SK-N-MC (cell line): ENCODE data around the gene GPATCH2.

Source experiments
- EZH2 ChIP-seq: fragments of 200-600 bp; sonication (generic); IDR thresholded peaks from one replicate; pipeline ENCODE4 v1.6.1; 2017; ENCODE audit warnings: antibody characterized with exemption
- POLR2AphosphoS5 ChIP-seq: IDR thresholded peaks from 2 replicates; pipeline ENCODE4 v1.6.1; 2012; ENCODE audit warnings: mild to moderate bottlenecking, low read depth, low read length, borderline replicate concordance

DNA sequence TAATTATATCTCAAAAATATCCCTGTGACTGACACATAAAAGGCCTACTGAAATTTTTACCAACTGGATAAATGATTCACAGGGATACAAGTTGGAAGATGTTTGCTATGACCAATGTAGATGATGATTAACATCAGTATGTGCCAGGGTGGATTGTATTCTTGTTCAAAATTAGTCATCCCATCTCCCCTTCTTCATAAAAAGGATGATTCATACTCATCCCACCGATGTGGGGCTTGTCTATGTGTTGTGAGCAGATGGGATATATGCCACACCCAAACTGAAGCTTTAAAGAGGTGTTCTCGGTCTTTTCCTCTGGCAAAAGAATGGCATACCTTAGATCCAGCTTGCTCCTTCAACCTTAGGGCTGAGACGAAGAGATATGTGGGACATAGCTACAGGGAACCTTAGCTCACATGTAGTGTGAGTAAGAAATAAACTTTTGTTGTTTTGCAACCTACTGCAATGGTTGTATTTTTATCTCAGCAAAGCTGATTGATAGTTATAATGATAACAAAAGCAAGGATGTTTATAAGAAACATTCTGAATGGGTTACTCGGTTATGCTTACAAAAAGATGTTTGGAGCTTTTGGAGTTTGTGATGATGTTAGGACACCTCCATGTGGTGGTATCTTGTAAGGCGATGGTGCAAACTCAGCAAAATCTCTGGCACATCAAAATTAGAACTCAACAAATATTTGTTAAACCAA lies 29.6 kb upstream of the GPATCH2 start:
- TF ChIP-seq POLR2AphosphoS5, result no peak
- TF ChIP-seq EZH2, result no peak
